ENCODE measurements around the gene SALL2.

SALL2 gene

GRCh38 chr14:21510735-21511657 is 15.2 kb downstream of the SALL2 start, which contains the start of gene METTL3:
TSS of gene METTL3 (minus strand) at chr14:21511340. CDS start at chr14:21511223, 117 bp downstream.
- no peak for TF ChIP-seq ZFP30 (CRISPR knock-in tag; IDR thresholded peaks at IDR 0.05)
- TF ChIP-seq OSR1 (CRISPR knock-in tag; IDR thresholded peaks at IDR 0.05), result no peak
- no peak for TF ChIP-seq CREB5 (CRISPR knock-in tag; IDR thresholded peaks at IDR 0.05; ENCODE audit: low read depth)
- TF ChIP-seq TOX (CRISPR knock-in tag; IDR thresholded peaks at IDR 0.05; ENCODE audit: borderline replicate concordance), result 0 out of 2 replicates have a peak, but pooled peaks have one; percentile 18
- no peak for TF ChIP-seq ARNTL (CRISPR knock-in tag; IDR thresholded peaks at IDR 0.05; ENCODE audit: borderline replicate concordance, low read depth)
- TF ChIP-seq ZNF70 (CRISPR knock-in tag; IDR thresholded peaks at IDR 0.05), result peak; percentile 46
- TF ChIP-seq CSRNP3 (CRISPR knock-in tag; IDR thresholded peaks at IDR 0.05), result no peak
- no peak for TF ChIP-seq RARB (CRISPR knock-in tag; IDR thresholded peaks at IDR 0.05)
- no peak for TF ChIP-seq TCF4 (CRISPR knock-in tag; IDR thresholded peaks at IDR 0.05; ENCODE audit: borderline replicate concordance)
- 0 out of 2 replicates have a peak, but pooled peaks have one; percentile 82 for TF ChIP-seq CSDC2 (CRISPR knock-in tag; IDR thresholded peaks at IDR 0.05)
- 0 out of 2 replicates have a peak, but pooled peaks have one; percentile 48 for TF ChIP-seq ZFP3 (CRISPR knock-in tag; IDR thresholded peaks at IDR 0.05)
- no peak for TF ChIP-seq ZC3H10 (CRISPR knock-in tag; IDR thresholded peaks at IDR 0.05)
- TF ChIP-seq ZNF8 (CRISPR knock-in tag; IDR thresholded peaks at IDR 0.05), result no peak
- TF ChIP-seq TSHZ2 (CRISPR knock-in tag; IDR thresholded peaks at IDR 0.05), result peak; percentile 97
- peak; percentile 84; the same call in 1 of the 2 replicates for TF ChIP-seq SNAI2 (CRISPR knock-in tag; IDR thresholded peaks at IDR 0.05)
- TF ChIP-seq ESRRG (CRISPR knock-in tag; IDR thresholded peaks at IDR 0.05), result no peak
- TF ChIP-seq POU6F1 (CRISPR knock-in tag; IDR thresholded peaks at IDR 0.05; ENCODE audit: borderline replicate concordance, low read depth), result no peak
- TF ChIP-seq PATZ1 (CRISPR knock-in tag; IDR thresholded peaks at IDR 0.05; ENCODE audit: borderline replicate concordance), result no peak
- 0 out of 2 replicates have a peak, but pooled peaks have one; percentile 46 for TF ChIP-seq ZNF565 (CRISPR knock-in tag; conservative IDR thresholded peaks at IDR 0.05; ENCODE audit: low read depth)
- TF ChIP-seq BACH2 (CRISPR knock-in tag; IDR thresholded peaks at IDR 0.05; ENCODE audit: borderline replicate concordance), result no peak
- no peak for TF ChIP-seq GLIS3 (CRISPR knock-in tag; IDR thresholded peaks at IDR 0.05)
- TF ChIP-seq ISL1 (CRISPR knock-in tag; IDR thresholded peaks at IDR 0.05), result peak; percentile 49
- TF ChIP-seq PPARA (CRISPR knock-in tag; IDR thresholded peaks at IDR 0.05; ENCODE audit: borderline replicate concordance), result no peak
- ATAC-seq, result peak; percentile 99

All from SK-N-SH treated with all-trans-retinoic acid at 6 μM for 48 hours (cell line).